MCF 10A (cell line): ENCODE data around the gene SOX6. TPM values are rescaled to one million over a fixed set of nuclear protein-coding genes. Genes with fewer than 3 reads are reported as not detected.
"Not testable (repeated sequence)": the region's sequence is repeated elsewhere in the genome, so short reads cannot be mapped to it uniquely, and the experiment has no call there.

ENCODE experiments used
- BruUV-seq: library from RNA; stranded (reverse); fragments of 400-500 nt; replicated peaks from 2 replicates; lab custom pipeline; 2021; lab: Mats Ljungman, UMichigan
- CTCF ChIA-PET: fragments of 300-600 bp; sonication (Branson Sonifier 250); formaldehyde crosslinking; extraction: SDS; loops from one replicate; lab custom pipeline; 2021; ENCODE audit warnings: antibody characterized with exemption, inconsistent platforms; lab: Yijun Ruan, JAX
- POLR2A ChIA-PET: fragments of 300-600, 350-650 bp; sonication (Branson Sonifier 250); formaldehyde crosslinking; extraction: SDS; loops from one replicate; lab custom pipeline; 2020; ENCODE audit warnings: antibody characterized with exemption, inconsistent platforms; lab: Yijun Ruan, JAX
- DNase-seq: peaks from one replicate; pipeline ENCODE4 v3.0.0-alpha.2; 2018; ENCODE audit not compliant: unreplicated experiment
- H3K27ac Mint-ChIP-seq: one replicate; pipeline ENCODE4 v1.8.0; 2022; ENCODE audit warnings: mild to moderate bottlenecking, low read depth, mixed read lengths; ENCODE audit not compliant: unreplicated experiment
- H3K27me3 Mint-ChIP-seq: one replicate; pipeline ENCODE4 v1.8.0; 2022; ENCODE audit warnings: mixed read lengths; ENCODE audit not compliant: insufficient read depth, unreplicated experiment
- H3K36me3 Mint-ChIP-seq: one replicate; pipeline ENCODE4 v1.8.0; 2022; ENCODE audit warnings: mild to moderate bottlenecking, moderate library complexity, mixed read lengths; ENCODE audit not compliant: insufficient read depth, unreplicated experiment
- H3K4me1 Mint-ChIP-seq: one replicate; pipeline ENCODE4 v1.8.0; 2022; ENCODE audit warnings: mixed read lengths; ENCODE audit not compliant: insufficient read depth, unreplicated experiment
- H3K4me3 Mint-ChIP-seq: one replicate; pipeline ENCODE4 v1.8.0; 2022; ENCODE audit warnings: mild to moderate bottlenecking, moderate library complexity, mixed read lengths; ENCODE audit not compliant: unreplicated experiment
- H3K9me3 Mint-ChIP-seq: one replicate; pipeline ENCODE4 v1.8.0; 2022; ENCODE audit warnings: mixed read lengths; ENCODE audit not compliant: unreplicated experiment
- intact Hi-C: fragments of 100-400 bp; cut with micrococcal nuclease; formaldehyde crosslinking; loops from 2 replicates; pipeline ENCODE4 v1.14.1; 2022
- total RNA-seq: library from RNA; stranded (reverse); gene quantifications from 2 replicates; pipeline ENCODE4 v1.2.3, GENCODE V29; 2022
- TF ChIP-seq, protein P1 (sequence below): fragments of 200-600 bp; IDR thresholded peaks from one replicate; pipeline ENCODE4 v1.8.0; 2022; ENCODE audit warnings: antibody characterized with exemption, mild to moderate bottlenecking; ENCODE audit not compliant: unreplicated experiment

Gene SOX6
- total RNA-seq, 1 experiment from 2014 or later, result 6.4 TPM

DNA sequence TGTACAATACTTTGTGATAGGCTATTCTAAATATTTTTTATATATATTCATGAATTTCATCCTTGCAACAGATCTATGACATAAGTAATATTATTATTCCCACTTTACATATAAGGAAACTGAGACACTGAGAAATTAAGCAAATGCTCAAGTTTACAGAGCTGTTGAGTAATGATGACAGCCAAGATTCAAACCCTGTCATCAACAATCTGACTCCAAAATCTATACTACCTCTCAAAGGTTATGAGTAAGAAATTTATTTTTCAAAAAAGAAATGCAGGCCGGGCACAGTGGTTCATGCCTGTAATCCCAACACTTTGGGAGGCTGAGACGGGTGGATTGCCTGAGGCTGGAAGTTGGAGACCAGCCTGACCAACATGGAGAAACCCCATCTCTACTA lies 22.6 kb upstream of the SOX6 start:
- BruUV-seq, result no TSS peak
- H3K27ac Mint-ChIP-seq, result no peak overlapping the region
- intact Hi-C loops, result no loop called here
- H3K27me3 Mint-ChIP-seq, result no peaks in the 10 kb centered on the region
- no peaks in the 10 kb centered on the region for H3K9me3 Mint-ChIP-seq
- POLR2A ChIA-PET, result interaction anchor here (0.9 kb wide), 1 partner anchor 16 kb away, joined by 3 read pairs; no protein-coding TSS in a partner anchor
- H3K4me3 Mint-ChIP-seq, result no peak overlapping the region
- TF ChIP-seq, protein P1, sequence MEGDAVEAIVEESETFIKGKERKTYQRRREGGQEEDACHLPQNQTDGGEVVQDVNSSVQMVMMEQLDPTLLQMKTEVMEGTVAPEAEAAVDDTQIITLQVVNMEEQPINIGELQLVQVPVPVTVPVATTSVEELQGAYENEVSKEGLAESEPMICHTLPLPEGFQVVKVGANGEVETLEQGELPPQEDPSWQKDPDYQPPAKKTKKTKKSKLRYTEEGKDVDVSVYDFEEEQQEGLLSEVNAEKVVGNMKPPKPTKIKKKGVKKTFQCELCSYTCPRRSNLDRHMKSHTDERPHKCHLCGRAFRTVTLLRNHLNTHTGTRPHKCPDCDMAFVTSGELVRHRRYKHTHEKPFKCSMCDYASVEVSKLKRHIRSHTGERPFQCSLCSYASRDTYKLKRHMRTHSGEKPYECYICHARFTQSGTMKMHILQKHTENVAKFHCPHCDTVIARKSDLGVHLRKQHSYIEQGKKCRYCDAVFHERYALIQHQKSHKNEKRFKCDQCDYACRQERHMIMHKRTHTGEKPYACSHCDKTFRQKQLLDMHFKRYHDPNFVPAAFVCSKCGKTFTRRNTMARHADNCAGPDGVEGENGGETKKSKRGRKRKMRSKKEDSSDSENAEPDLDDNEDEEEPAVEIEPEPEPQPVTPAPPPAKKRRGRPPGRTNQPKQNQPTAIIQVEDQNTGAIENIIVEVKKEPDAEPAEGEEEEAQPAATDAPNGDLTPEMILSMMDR, result no peak
- DNase-seq, result no peak
- no peaks in the 10 kb centered on the region for H3K36me3 Mint-ChIP-seq
- CTCF ChIA-PET, result no interaction called here
- no peaks in the 10 kb centered on the region for H3K4me1 Mint-ChIP-seq

DNA sequence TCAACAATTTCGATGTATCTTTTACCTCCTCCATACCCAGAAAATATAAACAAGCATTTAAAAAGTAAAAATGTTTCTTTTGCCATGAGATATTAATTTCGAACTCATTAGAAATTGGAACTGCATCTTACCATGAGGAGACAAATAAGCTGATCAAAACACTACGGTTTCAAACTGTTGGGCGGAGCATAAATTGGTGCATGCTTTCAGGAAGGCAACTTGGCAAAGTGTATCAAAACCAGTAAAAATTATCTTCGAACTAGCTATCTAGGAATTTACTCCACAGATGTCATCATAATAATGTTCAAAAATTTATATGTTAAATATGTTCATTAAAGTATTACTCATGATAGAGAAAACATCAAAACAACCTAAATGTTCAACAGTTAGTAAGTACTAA lies 21.4 kb upstream of the SOX6 start:
- H3K36me3 Mint-ChIP-seq, result no peaks in the 10 kb centered on the region
- no peak overlapping the region for H3K4me3 Mint-ChIP-seq
- H3K4me1 Mint-ChIP-seq, result no peaks in the 10 kb centered on the region
- no peaks in the 10 kb centered on the region for H3K27me3 Mint-ChIP-seq
- DNase-seq, result no peak
- TF ChIP-seq, protein P1, result no peak
- POLR2A ChIA-PET, result interaction anchor here (0.6 kb wide), 1 partner anchor 72 kb away, joined by 3 read pairs; no protein-coding TSS in a partner anchor
- CTCF ChIA-PET, result interaction anchor here (0.8 kb wide), 1 partner anchor 728 kb away, joined by 3 read pairs; no protein-coding TSS in a partner anchor
- intact Hi-C loops, result no loop called here
- BruUV-seq, result no TSS peak
- no peak overlapping the region for H3K27ac Mint-ChIP-seq
- no peaks in the 10 kb centered on the region for H3K9me3 Mint-ChIP-seq

DNA sequence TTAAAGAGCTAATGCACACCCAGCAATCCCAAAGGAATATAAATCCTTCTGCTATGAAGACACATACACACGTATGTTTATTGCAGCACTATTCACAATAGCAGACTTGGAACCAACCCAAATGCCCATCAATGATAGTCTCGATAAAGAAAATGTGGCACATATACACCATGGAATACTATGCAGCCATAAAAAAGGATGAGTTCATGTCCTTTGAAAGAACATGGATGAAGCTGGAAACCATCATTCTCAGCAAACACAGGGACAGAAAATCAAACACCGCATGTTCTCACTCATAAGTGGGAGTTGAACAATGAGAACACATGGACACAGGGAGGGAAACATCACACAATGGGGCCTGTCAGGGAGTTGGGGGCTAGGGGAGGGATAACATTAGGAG lies 19.3 kb upstream of the SOX6 start:
- DNase-seq, H3K9me3 Mint-ChIP-seq, H3K4me1 Mint-ChIP-seq, H3K4me3 Mint-ChIP-seq, H3K27me3 Mint-ChIP-seq, BruUV-seq, H3K27ac Mint-ChIP-seq, H3K36me3 Mint-ChIP-seq, intact Hi-C loops: not testable (repeated sequence)
- ChIA-PET CTCF (interaction anchor here (1.4 kb wide), 1 partner anchor 9 kb away, joined by 4 read pairs; no protein-coding TSS in a partner anchor), POLR2A (interaction anchor here (0.6 kb wide), 1 partner anchor 97 kb away, joined by 3 read pairs; no protein-coding TSS in a partner anchor)

DNA sequence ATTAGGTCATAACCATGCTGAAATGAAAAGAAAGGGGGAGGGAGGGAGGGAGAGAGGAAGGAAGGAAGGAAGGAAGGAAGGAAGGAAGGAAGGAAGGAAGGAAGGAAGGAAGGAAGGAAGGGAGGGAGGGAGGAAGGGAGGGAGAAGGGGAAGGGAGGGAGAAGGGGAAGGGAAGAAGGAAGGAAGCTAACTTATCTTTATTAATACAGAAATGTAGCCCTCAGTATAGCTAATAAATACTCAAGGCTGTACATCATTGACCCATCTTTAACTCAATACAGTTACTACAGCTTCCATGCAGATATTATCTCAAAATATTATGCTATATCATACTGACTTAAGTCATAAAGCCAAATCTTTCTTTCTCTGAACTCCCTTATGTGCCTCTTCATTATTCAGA lies 17.4 kb upstream of the SOX6 start:
- DNase-seq, result no peak
- no peak overlapping the region for H3K27ac Mint-ChIP-seq
- intact Hi-C loops, result no loop called here
- TF ChIP-seq, protein P1, result no peak
- BruUV-seq, result no TSS peak
- POLR2A ChIA-PET, result no interaction called here
- no peaks in the 10 kb centered on the region for H3K27me3 Mint-ChIP-seq
- no peaks in the 10 kb centered on the region for H3K4me1 Mint-ChIP-seq
- H3K4me3 Mint-ChIP-seq, result no peak overlapping the region
- H3K9me3 Mint-ChIP-seq, result no peaks in the 10 kb centered on the region
- CTCF ChIA-PET, result no interaction called here
- no peaks in the 10 kb centered on the region for H3K36me3 Mint-ChIP-seq
